Thymus (tissue), 11 donors: ENCODE results near the gene ADIG. TPM values are rescaled to one million over a fixed set of nuclear protein-coding genes. Genes with fewer than 3 reads are reported as not detected.

Experiments used
- DNase-seq, 9 donors: peaks; one replicate each; pipeline ENCODE4 v3.0.0-alpha.2; 2013; ENCODE audit warnings: low spot score in 9 of 9, low read depth in 6 of 9, missing footprints in 1 of 9
- H3K27ac ChIP-seq, 2 donors: one replicate each; pipeline ENCODE4 v1.5.1; 2013; ENCODE audit warnings: control low read depth in 1 of 2, low read depth in 1 of 2, low read length in 1 of 2, mild to moderate bottlenecking in 1 of 2, moderate library complexity in 1 of 2
- H3K27me3 ChIP-seq, 2 donors: one replicate each; pipeline ENCODE4 v1.5.1; 2013; ENCODE audit warnings: low read length in 1 of 2; ENCODE audit not compliant: control insufficient read depth in 2 of 2, insufficient read depth in 1 of 2
- H3K36me3 ChIP-seq, 2 donors: one replicate each; pipeline ENCODE4 v1.5.1; 2013; ENCODE audit warnings: low read length in 1 of 2, mild to moderate bottlenecking in 1 of 2, moderate library complexity in 1 of 2; ENCODE audit not compliant: control insufficient read depth in 2 of 2, insufficient read depth in 2 of 2
- H3K4me1 ChIP-seq, 2 donors: one replicate each; pipeline ENCODE4 v1.5.1; 2013; ENCODE audit warnings: low read length in 2 of 2; ENCODE audit not compliant: control insufficient read depth in 2 of 2, insufficient read depth in 2 of 2
- H3K4me3 ChIP-seq, 2 donors: one replicate each; pipeline ENCODE4 v1.5.1; 2013; ENCODE audit warnings: low read length in 2 of 2, control low read depth in 1 of 2, mild to moderate bottlenecking in 1 of 2
- H3K9me3 ChIP-seq, 2 donors: one replicate each; pipeline ENCODE4 v1.5.1; 2013; ENCODE audit warnings: low read length in 1 of 2, mild to moderate bottlenecking in 1 of 2; ENCODE audit not compliant: control insufficient read depth in 2 of 2, insufficient read depth in 1 of 2
- WGBS: extraction: QIAGEN DNeasy Blood & Tissue Kit; methylation state at CpG from one replicate; pipeline ENCODE4 v1.1.7; 2013; 5-methylcytosine and 5-hydroxymethylcytosine counted together
- polyA plus RNA-seq: library from polyadenylated mRNA; stranded (reverse); fragments of 200-250 nt; gene quantifications from one replicate; pipeline ENCODE4 v1.2.3, GENCODE V29; 2013
- total RNA-seq: library from RNA; stranded (reverse); fragments of 120-200 nt; gene quantifications from one replicate; pipeline ENCODE4 v1.2.4, GENCODE V29; 2013
- donor health status: healthy.

The ADIG gene
- total and polyA plus RNA-seq, 2 donors = not detected

- Histone ChIP-seq H3K36me3 (peaks cover 17 to 34% of the 10 kb centered on the region in 2 donors), H3K4me3 (no peak overlapping the region), H3K4me1 (no peaks in the 10 kb centered on the region), H3K27ac (no peak overlapping the region), H3K9me3 (no peaks in the 10 kb centered on the region), H3K27me3 (no peaks in the 10 kb centered on the region)
- 99% methylated on average over 6 of the region's 6 CpGs for WGBS
- DNase-seq = no peak
Measured at GRCh38 chr20:38563802-38564431, 17.1 kb upstream of the ADIG start.

GRCh38 chr20:38564680-38565079, 16.3 kb upstream of the ADIG start:
- Histone ChIP-seq H3K27ac (no peak overlapping the region), H3K4me1 (no peaks in the 10 kb centered on the region), H3K27me3 (no peaks in the 10 kb centered on the region), H3K4me3 (no peak overlapping the region), H3K36me3 (peaks cover 18 to 34% of the 10 kb centered on the region in 2 donors), H3K9me3 (no peaks in the 10 kb centered on the region)
- no peak for DNase-seq
- 94% methylated on average over 1 of the region's 1 CpG for WGBS

GRCh38 chr20:38566036-38566598, 14.9 kb upstream of the ADIG start:
- 98% methylated on average over 6 of the region's 6 CpGs for WGBS
- no peaks in the 10 kb centered on the region for H3K4me1 ChIP-seq
- no peak overlapping the region for H3K4me3 ChIP-seq
- H3K27ac ChIP-seq = no peak overlapping the region
- H3K9me3 ChIP-seq = no peaks in the 10 kb centered on the region
- peaks cover 17 to 36% of the 10 kb centered on the region in 2 donors for H3K36me3 ChIP-seq
- no peak for DNase-seq
- H3K27me3 ChIP-seq = no peaks in the 10 kb centered on the region

- H3K4me3 ChIP-seq = no peak overlapping the region
- no peaks in the 10 kb centered on the region for H3K27me3 ChIP-seq
- H3K4me1 ChIP-seq = no peaks in the 10 kb centered on the region
- peaks cover 23 to 48% of the 10 kb centered on the region in 2 donors for H3K36me3 ChIP-seq
- no peak for DNase-seq
- 87% methylated on average over 5 of the region's 5 CpGs for WGBS
- H3K27ac ChIP-seq = no peak overlapping the region
- no peaks in the 10 kb centered on the region for H3K9me3 ChIP-seq
Measured at GRCh38 chr20:38569747-38570525, 11.1 kb upstream of the ADIG start.

GRCh38 chr20:38573413-38573812, 7.6 kb upstream of the ADIG start:
- WGBS = 95% methylated on average over 7 of the region's 7 CpGs
- peaks cover 23 to 42% of the 10 kb centered on the region in 2 donors for H3K36me3 ChIP-seq
- no peaks in the 10 kb centered on the region for H3K9me3 ChIP-seq

GRCh38 chr20:38579219-38579910, 1.6 kb upstream of the ADIG start:
- Histone ChIP-seq H3K9me3 (no peaks in the 10 kb centered on the region), H3K36me3 (peaks cover 3 to 16% of the 10 kb centered on the region in 2 donors), H3K27ac (no peak overlapping the region), H3K27me3 (peaks cover 0 to 3% of the 10 kb centered on the region in 2 donors), H3K4me1 (no peaks in the 10 kb centered on the region), H3K4me3 (no peak overlapping the region)
- no peak for DNase-seq
- WGBS = 78% methylated on average over 7 of the region's 7 CpGs

More at GRCh38 chr20:38573413-38573812, 7.6 kb upstream of the ADIG start:
- no peak for DNase-seq
- Histone ChIP-seq H3K4me3 (no peak overlapping the region), H3K27me3 (no peaks in the 10 kb centered on the region), H3K27ac (no peak overlapping the region), H3K4me1 (no peaks in the 10 kb centered on the region)

GRCh38 chr20:38579921-38580320, 1.1 kb upstream of the ADIG start:
- H3K36me3 ChIP-seq = peaks cover under 1 to 12% of the 10 kb centered on the region in 2 donors
- WGBS = 89% methylated on average over 4 of the region's 4 CpGs
- no peak for DNase-seq
- H3K27ac ChIP-seq = no peak overlapping the region
- H3K4me3 ChIP-seq = no peak overlapping the region
- no peaks in the 10 kb centered on the region for H3K9me3 ChIP-seq
- H3K4me1 ChIP-seq = no peaks in the 10 kb centered on the region
- H3K27me3 ChIP-seq = peaks cover 0 to 3% of the 10 kb centered on the region in 2 donors

GRCh38 chr20:38581830-38582358, 897 bp downstream of the ADIG start:
- WGBS = 79% methylated on average over 4 of the region's 4 CpGs
- H3K9me3 ChIP-seq = no peaks in the 10 kb centered on the region
- H3K4me1 ChIP-seq = no peaks in the 10 kb centered on the region
- H3K27ac ChIP-seq = no peak overlapping the region
- H3K36me3 ChIP-seq = no peaks in the 10 kb centered on the region
- no peak overlapping the region for H3K4me3 ChIP-seq
- no peak for DNase-seq
- H3K27me3 ChIP-seq = peaks cover 0 to 3% of the 10 kb centered on the region in 2 donors
